ENCODE data around the gene ADIPOR1.

DNA sequence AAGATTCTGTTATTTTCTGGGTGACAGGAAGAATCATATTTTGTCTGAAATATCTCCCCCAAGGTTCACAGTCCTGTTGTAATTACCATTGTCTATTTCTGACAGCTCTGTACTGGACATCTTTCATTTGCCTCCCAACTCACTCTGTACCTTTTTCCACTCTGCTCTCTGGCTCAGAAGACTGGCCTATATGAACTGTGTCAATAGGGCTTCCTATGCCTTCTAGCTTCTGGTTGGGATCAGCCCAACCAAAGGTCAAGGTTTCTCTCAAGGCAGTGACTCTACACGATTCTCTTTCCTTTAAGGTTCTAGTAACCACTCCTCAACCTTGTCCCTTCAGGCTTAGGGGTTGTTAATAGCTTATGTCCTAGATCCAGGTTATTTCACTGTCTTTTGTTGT lies 48.6 kb downstream of the ADIPOR1 start:
- TF ChIP-seq, protein P1, sequence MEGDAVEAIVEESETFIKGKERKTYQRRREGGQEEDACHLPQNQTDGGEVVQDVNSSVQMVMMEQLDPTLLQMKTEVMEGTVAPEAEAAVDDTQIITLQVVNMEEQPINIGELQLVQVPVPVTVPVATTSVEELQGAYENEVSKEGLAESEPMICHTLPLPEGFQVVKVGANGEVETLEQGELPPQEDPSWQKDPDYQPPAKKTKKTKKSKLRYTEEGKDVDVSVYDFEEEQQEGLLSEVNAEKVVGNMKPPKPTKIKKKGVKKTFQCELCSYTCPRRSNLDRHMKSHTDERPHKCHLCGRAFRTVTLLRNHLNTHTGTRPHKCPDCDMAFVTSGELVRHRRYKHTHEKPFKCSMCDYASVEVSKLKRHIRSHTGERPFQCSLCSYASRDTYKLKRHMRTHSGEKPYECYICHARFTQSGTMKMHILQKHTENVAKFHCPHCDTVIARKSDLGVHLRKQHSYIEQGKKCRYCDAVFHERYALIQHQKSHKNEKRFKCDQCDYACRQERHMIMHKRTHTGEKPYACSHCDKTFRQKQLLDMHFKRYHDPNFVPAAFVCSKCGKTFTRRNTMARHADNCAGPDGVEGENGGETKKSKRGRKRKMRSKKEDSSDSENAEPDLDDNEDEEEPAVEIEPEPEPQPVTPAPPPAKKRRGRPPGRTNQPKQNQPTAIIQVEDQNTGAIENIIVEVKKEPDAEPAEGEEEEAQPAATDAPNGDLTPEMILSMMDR (IDR thresholded peaks at IDR 0.05), result no peak
- TF ChIP-seq POLR2A (IDR thresholded peaks at IDR 0.05), result no peak

Data from uterus (tissue), 2 donors.